NCI-H1417 (cell line): Measurements from ENCODE around the gene BBS12.
A peak's percentile ranks its signal among the peaks of the same experiment; 100 is the strongest.

Experiments used
- DNase-seq, 3 experiments: peaks; one replicate each; lab custom pipeline; 2025; lab: John Stamatoyannopoulos, UW

Gene BBS12

GRCh38 chr4:122715221-122715620 is 17.3 kb upstream of the BBS12 start:
- DNase-seq = no peak

DNA sequence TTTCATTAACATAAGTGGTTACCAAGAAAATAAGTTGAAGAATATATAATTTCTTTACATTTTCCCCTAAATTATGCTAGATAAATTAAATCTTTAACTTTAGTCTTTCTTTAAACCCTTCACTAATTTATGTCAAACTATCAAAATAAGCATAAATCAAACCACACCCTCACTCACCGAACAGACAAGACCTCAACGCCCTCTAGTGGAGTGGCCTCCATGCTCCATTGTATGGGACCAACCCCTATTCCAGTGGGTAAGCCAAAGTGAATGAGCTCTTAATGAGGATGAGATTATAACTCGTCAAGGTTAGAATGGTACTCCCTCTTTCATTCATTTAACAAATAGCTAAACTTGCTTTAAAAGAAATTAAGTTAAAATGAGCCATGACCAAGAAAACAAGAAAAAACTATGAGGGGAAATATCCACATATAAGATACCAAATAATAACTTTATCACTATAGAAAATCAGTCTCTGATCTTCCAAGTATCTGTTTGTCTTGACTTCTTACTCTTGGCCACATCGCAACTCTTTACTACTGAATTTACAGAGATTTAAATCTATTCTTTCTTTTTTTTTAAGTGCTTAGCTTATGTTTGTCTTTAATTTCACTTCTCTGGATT is 15.6 kb upstream of the BBS12 start:
- peak; percentile 3 to 75 (median 50) for DNase-seq

DNA sequence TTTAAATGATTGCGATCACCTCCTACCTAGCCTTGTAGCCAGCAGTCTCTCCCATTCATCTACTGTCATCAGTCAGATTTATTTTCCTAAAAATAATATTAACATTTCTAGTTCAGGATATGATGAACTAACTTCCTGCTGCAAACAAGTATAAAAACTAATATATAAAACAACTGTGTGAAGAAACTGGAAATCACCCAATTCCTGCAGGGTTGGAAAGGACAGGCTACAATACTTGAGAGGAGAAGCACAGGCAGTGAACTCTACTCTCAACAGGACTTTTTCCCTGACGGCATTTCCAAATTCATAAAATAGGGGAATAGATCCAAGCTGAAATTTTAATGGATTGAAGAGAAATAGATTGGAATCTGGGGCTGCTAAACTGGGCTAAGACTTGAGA is 14.2 kb upstream of the BBS12 start:
- DNase-seq = no peak

- no peak for DNase-seq
These were observed 10.2 kb upstream of the BBS12 start for GRCh38 chr4:122722256-122722655.

DNA sequence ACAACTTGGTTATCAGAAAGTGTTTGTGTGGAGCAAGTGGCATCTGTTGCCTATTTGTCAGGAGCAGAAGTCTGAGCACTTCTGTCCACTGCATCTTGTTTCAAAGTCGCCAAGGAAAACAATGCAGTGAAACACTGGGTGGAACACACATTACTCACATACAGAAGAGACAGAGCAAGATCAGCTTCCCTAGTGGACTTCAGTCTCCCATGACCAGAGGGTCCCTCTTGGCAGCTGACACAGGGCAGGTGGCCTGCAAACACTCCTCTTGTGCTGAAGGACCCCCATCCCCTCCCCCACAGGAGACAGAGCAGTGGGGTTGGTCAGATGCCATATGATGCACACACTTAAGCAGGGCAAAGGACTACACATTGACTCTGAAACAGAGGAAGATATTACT is 3.6 kb upstream of the BBS12 start:
- DNase-seq = peak in 1 of 3 experiments; percentile 6

DNA sequence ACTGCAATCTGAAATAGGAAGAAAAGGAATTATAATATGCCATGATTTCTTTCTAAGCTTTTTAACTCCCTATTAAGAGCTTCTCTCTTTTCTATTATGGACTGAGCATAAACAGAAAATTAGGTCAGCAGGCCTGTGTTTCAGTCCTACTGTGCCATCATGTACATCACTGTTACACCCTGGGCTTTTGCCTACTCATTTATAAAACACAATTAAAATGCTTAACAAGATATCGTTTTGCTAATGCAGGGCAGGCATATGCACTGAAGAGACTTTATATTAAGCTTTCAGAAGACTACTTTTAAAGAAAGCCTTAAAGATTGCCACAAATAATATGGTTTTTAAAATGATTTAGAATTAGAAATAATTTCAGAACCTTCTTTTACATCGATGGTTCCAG is 828 bp upstream of the BBS12 start:
- peak in 1 of 3 experiments; percentile 49 for DNase-seq

DNA sequence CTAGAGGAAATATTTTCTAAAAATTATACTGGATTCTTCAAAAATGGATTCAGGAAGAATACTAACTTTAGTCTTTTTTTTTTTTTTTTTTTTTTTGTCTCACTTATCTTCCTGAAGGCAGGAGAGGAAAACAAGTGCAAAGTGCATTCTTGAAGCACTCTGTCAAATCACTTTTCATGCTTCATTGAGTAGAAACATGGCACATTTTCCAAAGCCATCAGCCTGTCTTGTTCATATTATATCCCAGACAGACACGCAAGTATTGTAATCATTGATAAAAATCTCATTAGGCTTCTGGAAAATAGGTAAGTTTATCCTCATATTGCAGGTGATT is 1.2 kb downstream of the BBS12 start:
- peak in 1 of 3 experiments; percentile 8 for DNase-seq

DNA sequence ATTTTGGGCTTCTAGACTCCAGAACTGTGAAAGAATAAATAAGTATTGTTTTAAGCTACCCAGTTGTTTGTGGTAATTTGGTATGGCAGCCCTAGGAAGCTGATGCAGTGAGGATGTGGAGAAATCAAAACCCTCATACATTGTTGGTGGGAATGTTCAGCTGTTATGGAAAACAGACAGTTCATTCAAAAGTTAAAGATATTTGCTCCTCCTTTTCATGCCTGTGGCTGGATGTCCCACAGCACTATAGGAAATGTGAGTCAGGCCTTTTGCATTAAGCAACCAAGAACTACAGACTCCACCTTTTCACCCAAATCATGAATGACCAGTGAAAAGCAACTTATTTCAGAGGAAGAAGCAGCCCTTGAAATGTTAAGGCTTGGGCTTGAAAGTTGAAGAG is 6.7 kb downstream of the BBS12 start:
- DNase-seq = no peak

- DNase-seq = peak in 1 of 3 experiments; percentile 5
These were observed 10.7 kb downstream of the BBS12 start for GRCh38 chr4:122742933-122743829.

DNA sequence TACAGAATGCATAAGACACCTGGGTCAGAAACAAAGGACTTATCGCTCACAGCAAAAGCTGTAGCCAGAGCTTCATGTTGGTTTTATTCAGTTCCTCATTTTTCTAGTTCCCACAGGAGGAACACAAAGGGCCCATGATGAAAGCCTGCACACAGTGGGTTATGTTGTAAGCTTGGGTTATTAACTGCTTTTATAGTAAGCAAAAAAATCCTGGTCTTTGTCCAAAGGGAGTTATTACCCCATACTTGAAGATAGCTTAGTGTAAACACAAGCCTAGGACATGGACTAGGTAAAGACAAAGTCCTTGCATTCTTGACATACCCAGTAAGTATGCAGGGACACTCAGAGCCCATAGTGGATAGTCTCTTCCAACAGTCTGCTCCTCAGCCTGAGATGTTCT is 11.7 kb downstream of the BBS12 start:
- no peak for DNase-seq

GRCh38 chr4:122746485-122746965 is 14.0 kb downstream of the BBS12 start:
- DNase-seq = no peak

DNA sequence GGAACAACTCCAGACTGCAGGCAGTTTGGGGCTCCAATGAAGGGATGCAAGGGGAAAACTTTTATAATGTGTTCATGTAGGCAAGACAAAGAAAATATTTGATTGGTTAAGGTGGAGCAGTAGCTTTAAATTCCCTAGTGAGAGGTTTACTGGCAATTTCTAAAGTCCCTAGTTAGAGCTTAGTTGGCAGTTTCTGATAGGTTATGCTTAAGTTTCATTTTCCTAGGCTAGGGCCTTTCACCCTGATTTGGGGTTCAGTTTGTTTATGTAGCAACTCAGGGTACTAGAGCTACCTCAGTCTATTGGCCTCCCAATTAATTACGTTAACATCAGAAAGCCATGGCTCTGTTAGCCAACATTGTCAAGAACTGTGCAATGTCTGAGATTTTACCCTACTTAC is 14.6 kb downstream of the BBS12 start:
- no peak for DNase-seq

- no peak for DNase-seq
These were observed 15.4 kb downstream of the BBS12 start for GRCh38 chr4:122747883-122748282.

GRCh38 chr4:122749704-122750454 is 17.4 kb downstream of the BBS12 start:
- no peak for DNase-seq

- no peak for DNase-seq
These were observed 23.2 kb downstream of the BBS12 start for GRCh38 chr4:122755675-122756074.

GRCh38 chr4:122758033-122758432 is 25.5 kb downstream of the BBS12 start:
- DNase-seq = peak in 2 of 3 experiments; percentile 13 to 62

DNA sequence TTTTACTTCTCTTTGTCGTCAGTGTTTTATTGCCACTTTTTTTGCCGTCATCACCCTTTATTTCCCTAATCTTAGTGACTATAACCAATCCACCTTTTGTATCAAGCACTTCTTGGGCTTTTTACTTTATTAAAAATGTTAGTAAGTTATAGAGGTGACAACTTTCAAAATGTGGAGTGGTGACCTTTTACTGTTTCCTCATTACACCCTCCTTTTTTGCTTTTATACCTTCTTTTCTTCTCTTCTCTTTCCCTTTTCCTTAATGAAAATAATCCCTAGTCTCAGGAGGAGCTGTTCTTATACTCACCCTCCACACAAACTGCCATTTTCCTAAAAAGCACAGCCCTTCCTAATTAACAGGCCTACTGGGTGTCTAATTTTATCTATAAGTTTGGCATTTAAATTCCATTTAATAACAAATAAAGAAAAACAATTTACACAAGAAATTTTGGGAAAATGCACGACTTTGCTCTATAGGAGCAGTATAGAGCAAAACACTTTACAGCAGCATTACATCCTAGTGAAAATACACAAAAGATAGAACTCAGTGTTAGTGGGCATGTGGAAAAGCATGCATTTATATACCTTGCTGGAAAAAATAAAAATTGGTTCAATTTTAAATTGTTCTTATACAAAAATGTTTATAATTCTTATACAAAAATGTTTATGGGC is 27.3 kb downstream of the BBS12 start:
- peak in 1 of 3 experiments; percentile 7 for DNase-seq

DNA sequence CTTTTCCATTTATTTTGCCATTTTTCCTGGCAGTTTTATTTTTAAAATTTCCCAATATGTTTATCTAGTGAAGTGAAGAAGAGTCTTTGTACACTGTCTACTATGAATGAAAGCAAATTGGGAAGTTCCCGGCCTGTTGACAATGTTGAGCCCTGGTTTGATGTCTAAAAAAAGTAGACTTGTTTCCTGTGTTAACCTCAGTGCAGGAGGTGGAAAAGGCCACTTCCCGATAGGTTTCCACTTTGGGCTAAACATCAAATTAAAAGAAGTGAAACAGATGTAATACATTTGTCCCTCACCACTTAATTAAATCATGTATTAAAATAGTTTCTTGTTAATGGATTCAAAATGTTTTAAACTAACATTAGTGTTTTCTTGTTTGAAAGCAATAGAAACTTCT is 30.0 kb downstream of the BBS12 start:
- DNase-seq = no peak

DNA sequence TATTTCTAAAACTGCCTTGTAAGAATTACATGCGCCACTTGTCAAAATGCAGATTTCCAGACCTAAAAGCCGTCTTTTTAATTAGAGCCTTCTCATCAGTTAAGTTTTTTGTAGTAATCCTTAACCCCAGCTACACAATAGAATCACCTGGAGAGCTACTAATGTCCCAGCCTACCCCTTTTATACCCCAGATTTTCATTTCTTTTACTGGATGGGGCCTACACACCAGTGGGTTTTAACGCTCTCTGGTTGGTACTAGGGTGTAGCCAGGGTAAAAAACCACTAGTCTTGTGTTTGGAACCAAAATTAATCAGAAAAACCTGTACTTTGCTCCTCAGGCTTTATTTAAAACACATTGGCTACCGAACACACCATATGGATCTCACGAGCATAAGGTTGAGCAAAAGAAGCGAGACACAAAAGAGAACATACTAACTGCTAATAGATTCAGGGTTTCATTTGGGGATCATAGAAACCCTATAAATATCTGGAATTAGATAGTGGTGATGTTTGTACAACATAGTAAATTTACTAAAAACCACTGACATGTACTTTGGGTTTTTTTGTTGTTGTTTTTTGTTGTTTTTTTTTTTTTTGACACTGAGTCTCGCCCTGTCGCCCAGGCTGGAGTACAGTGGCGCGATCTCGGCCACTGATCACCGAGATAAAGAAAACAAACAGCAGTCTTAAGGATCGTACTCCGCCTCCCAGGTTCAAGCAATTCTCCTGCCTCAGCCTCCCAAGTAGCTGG is 30.6 kb downstream of the BBS12 start:
- no peak for DNase-seq

DNA sequence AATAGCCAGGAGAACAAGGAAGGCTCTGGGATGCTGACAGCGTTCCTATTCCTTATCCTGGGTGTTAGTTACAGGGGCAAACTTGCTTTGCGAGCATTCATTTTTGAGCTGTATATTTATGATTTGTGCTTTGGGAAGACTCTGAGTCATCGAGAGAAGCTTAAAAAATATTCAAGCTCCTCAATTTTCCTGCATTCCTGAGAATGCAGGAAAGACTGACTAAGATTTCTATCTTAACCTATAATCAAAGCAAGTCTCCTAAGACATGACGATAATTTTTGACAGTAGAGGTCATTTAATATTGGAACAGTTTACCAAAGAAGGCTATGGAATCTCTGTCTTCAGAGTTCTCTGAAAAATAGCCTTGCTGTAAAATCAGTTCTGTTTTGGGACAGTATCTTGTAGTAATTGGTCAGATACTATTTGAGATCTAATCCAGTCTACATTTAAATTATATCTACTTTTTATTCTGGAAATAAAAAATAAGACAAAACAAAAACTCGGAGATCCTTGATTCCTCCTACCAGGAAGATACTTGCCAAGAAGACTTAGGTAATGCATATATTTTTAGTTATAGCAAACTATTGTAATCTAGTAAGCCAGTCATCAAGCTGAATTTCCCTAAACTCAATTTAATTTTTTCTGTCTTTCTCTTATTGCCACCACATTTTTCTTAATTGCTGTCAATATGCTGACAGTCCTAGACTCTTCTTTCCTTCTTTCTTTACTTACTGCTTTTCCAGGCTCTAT is 31.7 kb downstream of the BBS12 start:
- no peak for DNase-seq

- DNase-seq = no peak
These were observed 32.3 kb downstream of the BBS12 start for GRCh38 chr4:122764821-122765215.
